Measurements from ENCODE around the gene TMEM163. TPM values are rescaled to one million over a fixed set of nuclear protein-coding genes. Genes with fewer than 3 reads are reported as not detected.
"Not testable (repeated sequence)": the region's sequence is repeated elsewhere in the genome, so short reads cannot be mapped to it uniquely, and the experiment has no call there.

The TMEM163 gene
- total RNA-seq, 1 donor from 2014 or later: 2.4 TPM

DNA sequence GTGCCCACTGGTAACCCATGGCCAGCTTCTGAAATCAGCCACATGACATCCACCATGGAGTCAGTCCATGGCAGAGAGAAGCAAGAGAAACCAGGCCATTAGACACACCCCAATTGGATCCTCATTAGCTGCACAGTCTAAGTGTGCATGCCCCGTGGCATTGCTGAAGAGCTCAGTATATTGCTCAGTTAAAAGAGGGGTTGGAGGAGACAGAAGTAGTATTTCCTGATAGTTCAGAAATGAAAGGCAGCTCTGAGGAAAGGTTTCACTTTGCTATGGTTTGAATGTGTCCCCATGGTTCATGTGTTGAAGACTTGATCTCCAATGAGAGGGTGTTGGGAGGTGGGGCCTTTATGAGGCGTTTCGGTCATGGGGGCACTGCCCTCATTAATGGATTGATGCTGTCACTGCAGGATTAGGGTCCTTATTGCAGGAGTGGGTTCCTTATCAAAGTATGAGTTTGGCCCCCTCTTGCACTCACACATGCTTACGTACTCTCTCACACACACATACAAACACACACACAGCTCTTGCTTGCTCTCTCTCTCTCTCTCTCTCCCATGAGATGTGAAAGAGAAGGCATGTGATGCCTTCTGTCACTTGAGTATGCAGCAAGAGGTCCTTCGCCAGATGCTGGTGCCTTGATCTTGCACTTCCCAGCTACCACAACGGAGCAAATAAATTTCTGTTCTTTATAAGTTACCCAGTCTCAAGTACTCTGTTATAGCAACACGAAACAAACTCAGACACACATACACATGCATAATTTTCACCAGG lies 58.0 kb downstream of the TMEM163 start:
- Histone ChIP-seq H3K27me3 (ENCODE audit: control insufficient read depth, insufficient read depth, low read length) (no peaks in the 10 kb centered on the region), H3K36me3 (ENCODE audit: control insufficient read depth, insufficient read depth, low read length) (no peaks in the 10 kb centered on the region), H3K4me3 (ENCODE audit: low read depth, low read length) (no peak overlapping the region)
- TF ChIP-seq, protein P1, sequence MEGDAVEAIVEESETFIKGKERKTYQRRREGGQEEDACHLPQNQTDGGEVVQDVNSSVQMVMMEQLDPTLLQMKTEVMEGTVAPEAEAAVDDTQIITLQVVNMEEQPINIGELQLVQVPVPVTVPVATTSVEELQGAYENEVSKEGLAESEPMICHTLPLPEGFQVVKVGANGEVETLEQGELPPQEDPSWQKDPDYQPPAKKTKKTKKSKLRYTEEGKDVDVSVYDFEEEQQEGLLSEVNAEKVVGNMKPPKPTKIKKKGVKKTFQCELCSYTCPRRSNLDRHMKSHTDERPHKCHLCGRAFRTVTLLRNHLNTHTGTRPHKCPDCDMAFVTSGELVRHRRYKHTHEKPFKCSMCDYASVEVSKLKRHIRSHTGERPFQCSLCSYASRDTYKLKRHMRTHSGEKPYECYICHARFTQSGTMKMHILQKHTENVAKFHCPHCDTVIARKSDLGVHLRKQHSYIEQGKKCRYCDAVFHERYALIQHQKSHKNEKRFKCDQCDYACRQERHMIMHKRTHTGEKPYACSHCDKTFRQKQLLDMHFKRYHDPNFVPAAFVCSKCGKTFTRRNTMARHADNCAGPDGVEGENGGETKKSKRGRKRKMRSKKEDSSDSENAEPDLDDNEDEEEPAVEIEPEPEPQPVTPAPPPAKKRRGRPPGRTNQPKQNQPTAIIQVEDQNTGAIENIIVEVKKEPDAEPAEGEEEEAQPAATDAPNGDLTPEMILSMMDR (IDR thresholded peaks at IDR 0.05; ENCODE audit: insufficient read depth, low read length, poor library complexity, severe bottlenecking): no peak
- no peak for DNase-seq (ENCODE audit: low read depth)

DNA sequence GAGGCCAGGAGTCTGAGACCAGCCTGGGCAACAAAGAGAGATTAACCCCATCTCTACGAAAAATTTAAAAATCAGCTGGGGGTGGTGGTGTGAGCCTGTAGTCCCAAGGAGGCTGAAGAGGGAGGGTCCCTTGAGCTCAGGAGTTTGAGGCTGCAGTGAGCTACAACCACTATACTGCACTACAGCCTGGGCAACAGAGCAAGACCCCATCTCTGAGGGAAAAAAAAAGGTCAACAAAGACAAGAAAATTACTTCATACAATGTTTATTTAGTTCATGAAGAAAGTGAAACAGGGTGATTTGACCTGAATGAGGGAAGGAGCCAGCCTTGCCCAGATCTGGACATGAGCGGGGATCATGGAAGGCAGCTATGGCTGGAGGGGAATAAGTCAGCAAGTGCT lies 59.1 kb downstream of the TMEM163 start:
- H3K36me3 ChIP-seq (ENCODE audit: control insufficient read depth, insufficient read depth, low read length): no peaks in the 10 kb centered on the region
- no peak overlapping the region for H3K4me3 ChIP-seq (ENCODE audit: low read depth, low read length)
- no peak for DNase-seq (ENCODE audit: low read depth)
- TF ChIP-seq, protein P1 (IDR thresholded peaks at IDR 0.05; ENCODE audit: insufficient read depth, low read length, poor library complexity, severe bottlenecking): no peak
- no peaks in the 10 kb centered on the region for H3K27me3 ChIP-seq (ENCODE audit: control insufficient read depth, insufficient read depth, low read length)

DNA sequence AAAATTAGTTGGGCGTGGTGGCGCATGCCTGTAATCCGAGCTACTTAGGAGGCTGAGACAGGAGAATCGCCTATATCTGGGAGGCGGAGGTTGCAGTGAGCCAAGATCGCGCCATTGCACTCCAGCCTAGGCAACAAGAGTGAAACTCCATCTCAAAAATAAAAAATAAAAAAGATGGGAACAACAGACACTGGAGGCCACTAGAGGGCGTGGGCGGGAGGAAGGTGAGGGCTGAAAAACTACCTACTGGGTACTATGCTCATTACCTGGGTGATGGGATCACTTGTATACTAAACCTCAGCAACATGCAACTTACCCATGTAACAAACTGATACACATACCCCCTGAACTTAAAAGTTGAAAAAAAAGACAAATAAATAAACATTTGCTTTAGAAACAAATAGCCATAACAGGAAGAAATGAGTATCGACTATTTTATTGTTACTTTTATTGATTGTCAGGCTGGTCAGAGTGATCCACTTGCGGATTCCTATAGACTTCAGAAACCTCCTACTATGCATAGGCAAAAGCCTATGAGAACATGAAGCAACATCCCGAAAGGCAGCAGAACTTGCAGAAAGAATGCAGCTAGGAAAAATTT lies 61.0 kb downstream of the TMEM163 start:
- DNase-seq (ENCODE audit: low read depth): no peak
- H3K36me3 ChIP-seq (ENCODE audit: control insufficient read depth, insufficient read depth, low read length): no peaks in the 10 kb centered on the region
- TF ChIP-seq, protein P1 (IDR thresholded peaks at IDR 0.05; ENCODE audit: insufficient read depth, low read length, poor library complexity, severe bottlenecking): peak; percentile 56
- H3K27me3 ChIP-seq (ENCODE audit: control insufficient read depth, insufficient read depth, low read length): no peaks in the 10 kb centered on the region
- H3K4me3 ChIP-seq (ENCODE audit: low read depth, low read length): no peak overlapping the region

DNA sequence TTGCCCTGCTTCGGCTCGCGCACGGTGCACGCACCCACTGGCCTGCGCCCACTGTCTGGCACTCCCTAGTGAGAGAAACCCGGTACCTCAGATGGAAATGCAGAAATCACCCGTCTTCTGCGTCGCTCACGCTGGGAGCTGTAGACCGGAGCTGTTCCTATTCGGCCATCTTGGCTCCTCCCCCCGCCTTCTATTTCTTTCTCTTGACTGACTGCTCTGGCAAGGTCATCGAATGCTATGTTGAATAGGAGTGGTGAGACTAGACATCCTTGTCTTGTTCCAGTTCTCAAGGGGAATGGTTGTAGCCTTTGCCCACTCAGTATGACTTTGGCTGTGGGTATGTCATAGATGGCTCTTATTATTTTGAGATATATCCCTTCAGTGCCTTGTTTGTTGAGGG lies 62.4 kb downstream of the TMEM163 start:
- H3K27me3 ChIP-seq (ENCODE audit: control insufficient read depth, insufficient read depth, low read length); H3K4me3 ChIP-seq (ENCODE audit: low read depth, low read length); DNase-seq (ENCODE audit: low read depth); H3K36me3 ChIP-seq (ENCODE audit: control insufficient read depth, insufficient read depth, low read length): not testable (repeated sequence)

DNA sequence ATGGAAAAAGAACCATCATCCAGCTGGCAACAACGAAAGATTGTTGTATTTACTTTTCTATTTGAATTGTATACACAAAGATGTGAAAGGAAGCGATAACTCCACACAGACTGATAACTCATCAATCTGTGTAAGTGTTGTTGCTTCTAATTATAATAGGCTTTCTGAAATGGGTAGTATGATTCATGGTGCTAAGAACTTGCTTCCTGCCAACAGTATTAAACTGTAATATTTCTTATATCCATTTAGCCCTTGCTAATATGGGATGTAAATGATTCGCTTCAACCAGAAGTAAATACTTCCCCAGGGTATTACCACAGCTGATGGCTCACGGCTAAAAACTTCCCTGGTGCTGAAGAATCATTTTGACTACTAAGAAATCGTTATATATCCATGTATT lies 70.2 kb downstream of the TMEM163 start:
- TF ChIP-seq, protein P1 (IDR thresholded peaks at IDR 0.05; ENCODE audit: insufficient read depth, low read length, poor library complexity, severe bottlenecking): no peak
- DNase-seq (ENCODE audit: low read depth): no peak
- no peaks in the 10 kb centered on the region for H3K27me3 ChIP-seq (ENCODE audit: control insufficient read depth, insufficient read depth, low read length)

DNA sequence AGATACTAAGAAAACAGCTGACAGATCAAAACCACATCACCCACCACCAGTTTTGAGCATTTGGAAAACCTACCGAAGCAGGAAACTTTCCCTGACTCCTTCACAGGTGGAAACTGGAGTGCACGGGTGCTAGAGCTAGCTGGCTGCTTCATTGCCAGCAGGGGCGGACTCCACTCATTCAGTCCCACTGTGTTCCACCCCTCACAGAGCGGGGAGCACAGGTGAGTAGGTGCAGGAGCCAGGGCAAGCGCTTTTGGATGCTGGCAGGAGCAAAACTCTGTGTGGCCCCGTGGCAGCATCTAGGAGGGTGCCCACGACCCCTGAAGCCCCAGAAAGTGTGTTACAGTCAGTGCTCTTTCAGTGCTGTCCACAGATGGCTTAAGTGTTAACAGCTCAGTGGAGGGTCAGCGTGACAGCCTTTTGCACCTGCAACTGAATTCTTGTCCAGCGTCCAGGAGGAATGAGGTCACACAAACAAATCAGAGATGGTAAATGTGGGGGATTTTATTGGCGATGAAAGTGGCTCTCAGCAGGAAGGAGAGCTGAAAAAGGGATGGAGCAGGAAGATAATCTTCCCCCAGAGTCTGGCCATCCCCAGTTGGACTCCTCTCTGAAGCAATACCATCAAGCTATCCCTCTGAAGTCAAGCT lies 71.1 kb downstream of the TMEM163 start:
- no peaks in the 10 kb centered on the region for H3K36me3 ChIP-seq (ENCODE audit: control insufficient read depth, insufficient read depth, low read length)
- no peak overlapping the region for H3K4me3 ChIP-seq (ENCODE audit: low read depth, low read length)
- DNase-seq (ENCODE audit: low read depth): no peak
- H3K27me3 ChIP-seq (ENCODE audit: control insufficient read depth, insufficient read depth, low read length): no peaks in the 10 kb centered on the region
- TF ChIP-seq, protein P1 (IDR thresholded peaks at IDR 0.05; ENCODE audit: insufficient read depth, low read length, poor library complexity, severe bottlenecking): no peak

More for the DNA sequence above, 70.2 kb downstream of the TMEM163 start:
- Histone ChIP-seq H3K36me3 (ENCODE audit: control insufficient read depth, insufficient read depth, low read length) (no peaks in the 10 kb centered on the region), H3K4me3 (ENCODE audit: low read depth, low read length) (no peak overlapping the region)

All from kidney epithelial cell (primary cell).